HepG2 (cell line): Measurements from ENCODE around the gene DNPH1. TPM values are rescaled to one million over a fixed set of nuclear protein-coding genes. Genes with fewer than 3 reads are reported as not detected.

Experiments
- GMEB1 ChIP-seq: sonication (generic); formaldehyde crosslinking; IDR thresholded peaks from 2 replicates; pipeline ENCODE4 v1.5.1; 2020; ENCODE audit warnings: missing genetic modification reagents, mild to moderate bottlenecking, borderline replicate concordance
- HNRNPK ChIP-seq: fragments of 200-400 bp; formaldehyde crosslinking; IDR thresholded peaks from 2 replicates; pipeline ENCODE4 v1.6.1; 2018; ENCODE audit warnings: low read length, low read depth, moderate library complexity, mild to moderate bottlenecking; ENCODE audit not compliant: poor library complexity, severe bottlenecking
- HOXD1 ChIP-seq: sonication (generic); formaldehyde crosslinking; IDR thresholded peaks from 2 replicates; pipeline ENCODE4 v1.5.0; 2020; ENCODE audit warnings: missing genetic modification reagents
- ISL2 ChIP-seq: sonication (generic); formaldehyde crosslinking; IDR thresholded peaks from 2 replicates; pipeline ENCODE4 v1.5.0; 2020; ENCODE audit warnings: missing genetic modification reagents
- PAWR ChIP-seq: sonication (generic); formaldehyde crosslinking; IDR thresholded peaks from 2 replicates; pipeline ENCODE4 v1.4.0; 2020; ENCODE audit warnings: missing genetic modification reagents, mild to moderate bottlenecking, borderline replicate concordance
- PBX2 ChIP-seq: IDR thresholded peaks from 2 replicates; pipeline ENCODE4 v1.6.1; 2016; ENCODE audit warnings: control low read depth
- PHB2 ChIP-seq: fragments of 450-650 bp; IDR thresholded peaks from 2 replicates; pipeline ENCODE4 v1.6.1; 2018; ENCODE audit not compliant: partially characterized antibody
- PHF20 ChIP-seq: sonication (generic); formaldehyde crosslinking; IDR thresholded peaks from 2 replicates; pipeline ENCODE4 v1.5.0; 2020; ENCODE audit warnings: mild to moderate bottlenecking, missing genetic modification reagents
- POLR2A ChIP-seq, 2 experiments: IDR thresholded peaks; 2 replicates each; pipeline ENCODE4 v1.6.1; 2011; ENCODE audit warnings: low read depth in 2 of 2, low read length in 2 of 2, mild to moderate bottlenecking in 1 of 2, moderate library complexity in 1 of 2; ENCODE audit not compliant: insufficient read depth in 1 of 2
- SP140L ChIP-seq: sonication (generic); formaldehyde crosslinking; IDR thresholded peaks from 2 replicates; pipeline ENCODE4 v1.4.0; 2020; ENCODE audit warnings: missing genetic modification reagents, borderline replicate concordance
- ZNF180 ChIP-seq: sonication (generic); formaldehyde crosslinking; IDR thresholded peaks from 2 replicates; pipeline ENCODE4 v1.4.0; 2020; ENCODE audit warnings: low read depth, missing genetic modification reagents, borderline replicate concordance
- ZNF709 ChIP-seq: sonication (generic); formaldehyde crosslinking; IDR thresholded peaks from 2 replicates; pipeline ENCODE4 v1.5.0; 2020; ENCODE audit warnings: mild to moderate bottlenecking, missing genetic modification reagents
- ZNF790 ChIP-seq: sonication (generic); formaldehyde crosslinking; IDR thresholded peaks from 2 replicates; pipeline ENCODE4 v1.8.0; 2022; ENCODE audit warnings: missing genetic modification reagents, mild to moderate bottlenecking, borderline replicate concordance
- polyA plus RNA-seq, 8 experiments: library from polyadenylated mRNA; depleted of rRNA in 3 of 8; stranded (reverse) in 7 of 8; unstranded in 1 of 8; fragments of >200 nt; fragmentation: Illumina TruSeq in 4 of 8; extraction: Trizol in 4 of 8; gene quantifications; 2 replicates each; pipeline versions ENCODE4 v1.2.1 to v1.2.3, GENCODE V29; 2011 to 2016; ENCODE audit warnings: low read depth in 4 of 8, missing spikeins in 1 of 8, mixed read lengths in 1 of 8; ENCODE audit not compliant: insufficient read depth in 1 of 8
- total RNA-seq, 5 experiments: library from RNA; depleted of rRNA; stranded (reverse); fragments of >200 nt; fragmentation: Illumina TruSeq; extraction: Trizol; gene quantifications; 2 replicates each; pipeline ENCODE4 v1.2.3, GENCODE V29; 2016; ENCODE audit warnings: low read depth in 1 of 5
- TF ChIP-seq, protein P1 (sequence below): sonication (generic); formaldehyde crosslinking; IDR thresholded peaks from 2 replicates; pipeline ENCODE4 v1.4.0; 2020; ENCODE audit warnings: missing genetic modification reagents

DNPH1 gene
- total and polyA plus RNA-seq, 2 of the 13 experiments (the other 11 are each of a cell fraction or from before 2014, with no cell fraction given) = 56.5 to 75.1 TPM

GRCh38 chr6:43276577-43277305 is 47.5 kb upstream of the DNPH1 start (continued):
- TF ChIP-seq GMEB1 (CRISPR knock-in tag) (no peak), ZNF180 (CRISPR knock-in tag) (no peak), PHF20 (CRISPR knock-in tag) (peak; percentile 50; the same call in 1 of the 2 replicates), ZNF790 (no peak), POLR2A (IDR thresholded peaks at IDR 0.05; ENCODE audit: insufficient read depth in 1 of 2, low read depth in 2 of 2, low read length in 2 of 2) (no peak; a peak in 1 of 4 replicates), ISL2 (CRISPR knock-in tag) (no peak), HOXD1 (no peak), PBX2 (CRISPR knock-in tag) (no peak), PHB2 (no peak), HNRNPK (no peak), SP140L (no peak), ZNF709 (CRISPR knock-in tag) (peak; percentile 52; the same call in 1 of the 2 replicates), PAWR (no peak)
- TF ChIP-seq, protein P1, sequence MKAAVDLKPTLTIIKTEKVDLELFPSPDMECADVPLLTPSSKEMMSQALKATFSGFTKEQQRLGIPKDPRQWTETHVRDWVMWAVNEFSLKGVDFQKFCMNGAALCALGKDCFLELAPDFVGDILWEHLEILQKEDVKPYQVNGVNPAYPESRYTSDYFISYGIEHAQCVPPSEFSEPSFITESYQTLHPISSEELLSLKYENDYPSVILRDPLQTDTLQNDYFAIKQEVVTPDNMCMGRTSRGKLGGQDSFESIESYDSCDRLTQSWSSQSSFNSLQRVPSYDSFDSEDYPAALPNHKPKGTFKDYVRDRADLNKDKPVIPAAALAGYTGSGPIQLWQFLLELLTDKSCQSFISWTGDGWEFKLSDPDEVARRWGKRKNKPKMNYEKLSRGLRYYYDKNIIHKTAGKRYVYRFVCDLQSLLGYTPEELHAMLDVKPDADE (CRISPR knock-in tag) = no peak
